HEK293 (cell line): ENCODE data around the gene C9orf72.

Source experiments
- ZNF211 ChIP-seq: fragments of 450-650 bp; formaldehyde crosslinking; IDR thresholded peaks from 2 replicates; pipeline ENCODE4 v1.5.1; 2016; ENCODE audit warnings: low read depth, missing biosample characterization, missing genetic modification characterization
- ZNF513 ChIP-seq: fragments of 450-650 bp; IDR thresholded peaks from 2 replicates; pipeline ENCODE4 v1.5.1; 2018; ENCODE audit warnings: missing biosample characterization, missing genetic modification characterization

- TF ChIP-seq ZNF513 (tag by site-specific recombination) (no peak), ZNF211 (tag by site-specific recombination) (no peak)
Observed at GRCh38 chr9:27518006-27518405, 55.3 kb downstream of the C9orf72 start.
